Suprapubic skin (tissue), 4 donors: ENCODE measurements around the gene CHPF.
A peak's percentile ranks its signal among the peaks of the same experiment; 100 is the strongest.

Source experiments
- CTCF ChIP-seq, 2 donors: fragments of 200-600 bp in 1 of 2; fragments of 450-650 bp in 1 of 2; sonication (generic) in 1 of 2; IDR thresholded peaks; one replicate each; pipeline ENCODE4 v1.5.1; 2016 to 2019; ENCODE audit warnings: antibody characterized with exemption in 2 of 2, mild to moderate bottlenecking in 1 of 2, moderate library complexity in 1 of 2
- EP300 ChIP-seq: sonication (generic); formaldehyde crosslinking; IDR thresholded peaks from one replicate; pipeline ENCODE4 v1.6.1; 2017; ENCODE audit warnings: antibody characterized with exemption
- POLR2A ChIP-seq, 2 donors: fragments of 450-650 bp; IDR thresholded peaks; one replicate each; pipeline ENCODE4 v1.6.1; 2017; ENCODE audit warnings: antibody characterized with exemption in 2 of 2, mild to moderate bottlenecking in 2 of 2, moderate library complexity in 2 of 2
- POLR2AphosphoS5 ChIP-seq, 3 donors: sonication (generic); formaldehyde crosslinking; IDR thresholded peaks; one replicate each; pipeline ENCODE4 v1.6.1; 2017; ENCODE audit warnings: antibody characterized with exemption in 3 of 3

- TF ChIP-seq CTCF (IDR thresholded peaks at IDR 0.05) (peak in 1 of 2 donors; percentile 28), POLR2A (IDR thresholded peaks at IDR 0.05) (no peak), POLR2AphosphoS5 (IDR thresholded peaks at IDR 0.05) (no peak), EP300 (no peak)
Measured at GRCh38 chr2:219495531-219496122, 48.0 kb downstream of the CHPF start.
